Measurements from ENCODE around the gene FAM114A1.

Gene FAM114A1

DNA sequence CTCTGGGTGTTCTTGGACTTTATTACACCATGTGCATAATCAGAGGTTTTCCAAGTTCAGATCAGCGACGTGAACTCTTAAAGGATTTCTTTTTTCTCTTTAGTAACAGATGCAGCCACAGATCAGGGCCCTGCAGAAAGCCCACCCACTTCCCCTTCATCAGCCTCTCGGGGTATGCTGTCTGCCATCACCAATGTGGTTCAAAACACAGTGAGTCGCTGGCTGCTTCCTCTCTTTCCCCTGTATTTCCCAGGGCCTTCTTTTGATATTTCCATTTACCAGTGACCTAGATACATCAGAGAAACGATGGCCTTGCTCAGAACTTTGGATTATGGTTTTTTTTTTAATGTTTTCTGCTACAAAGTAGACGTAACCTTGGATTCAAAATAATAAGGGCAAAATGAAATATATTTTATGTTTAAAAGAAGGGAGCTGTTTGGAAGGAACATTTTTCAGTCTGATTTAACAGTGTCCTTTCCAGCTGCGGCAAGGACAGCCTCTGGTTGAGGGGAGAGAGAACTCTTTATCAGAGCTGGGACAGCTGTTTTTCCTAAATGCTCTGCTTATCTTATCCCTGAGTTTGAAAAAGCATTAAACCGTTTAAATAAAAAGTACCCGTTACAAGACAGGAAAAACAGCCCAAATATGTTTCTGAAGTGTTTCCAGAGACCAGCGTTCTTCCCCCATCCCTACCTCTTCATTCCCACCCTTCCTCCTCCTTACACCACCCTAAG, 38.2 kb downstream of the FAM114A1 start:
- TF ChIP-seq, protein P1, sequence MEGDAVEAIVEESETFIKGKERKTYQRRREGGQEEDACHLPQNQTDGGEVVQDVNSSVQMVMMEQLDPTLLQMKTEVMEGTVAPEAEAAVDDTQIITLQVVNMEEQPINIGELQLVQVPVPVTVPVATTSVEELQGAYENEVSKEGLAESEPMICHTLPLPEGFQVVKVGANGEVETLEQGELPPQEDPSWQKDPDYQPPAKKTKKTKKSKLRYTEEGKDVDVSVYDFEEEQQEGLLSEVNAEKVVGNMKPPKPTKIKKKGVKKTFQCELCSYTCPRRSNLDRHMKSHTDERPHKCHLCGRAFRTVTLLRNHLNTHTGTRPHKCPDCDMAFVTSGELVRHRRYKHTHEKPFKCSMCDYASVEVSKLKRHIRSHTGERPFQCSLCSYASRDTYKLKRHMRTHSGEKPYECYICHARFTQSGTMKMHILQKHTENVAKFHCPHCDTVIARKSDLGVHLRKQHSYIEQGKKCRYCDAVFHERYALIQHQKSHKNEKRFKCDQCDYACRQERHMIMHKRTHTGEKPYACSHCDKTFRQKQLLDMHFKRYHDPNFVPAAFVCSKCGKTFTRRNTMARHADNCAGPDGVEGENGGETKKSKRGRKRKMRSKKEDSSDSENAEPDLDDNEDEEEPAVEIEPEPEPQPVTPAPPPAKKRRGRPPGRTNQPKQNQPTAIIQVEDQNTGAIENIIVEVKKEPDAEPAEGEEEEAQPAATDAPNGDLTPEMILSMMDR (IDR thresholded peaks at IDR 0.05; ENCODE audit: insufficient read depth, low read length) = no peak
- TF ChIP-seq, protein P2, sequence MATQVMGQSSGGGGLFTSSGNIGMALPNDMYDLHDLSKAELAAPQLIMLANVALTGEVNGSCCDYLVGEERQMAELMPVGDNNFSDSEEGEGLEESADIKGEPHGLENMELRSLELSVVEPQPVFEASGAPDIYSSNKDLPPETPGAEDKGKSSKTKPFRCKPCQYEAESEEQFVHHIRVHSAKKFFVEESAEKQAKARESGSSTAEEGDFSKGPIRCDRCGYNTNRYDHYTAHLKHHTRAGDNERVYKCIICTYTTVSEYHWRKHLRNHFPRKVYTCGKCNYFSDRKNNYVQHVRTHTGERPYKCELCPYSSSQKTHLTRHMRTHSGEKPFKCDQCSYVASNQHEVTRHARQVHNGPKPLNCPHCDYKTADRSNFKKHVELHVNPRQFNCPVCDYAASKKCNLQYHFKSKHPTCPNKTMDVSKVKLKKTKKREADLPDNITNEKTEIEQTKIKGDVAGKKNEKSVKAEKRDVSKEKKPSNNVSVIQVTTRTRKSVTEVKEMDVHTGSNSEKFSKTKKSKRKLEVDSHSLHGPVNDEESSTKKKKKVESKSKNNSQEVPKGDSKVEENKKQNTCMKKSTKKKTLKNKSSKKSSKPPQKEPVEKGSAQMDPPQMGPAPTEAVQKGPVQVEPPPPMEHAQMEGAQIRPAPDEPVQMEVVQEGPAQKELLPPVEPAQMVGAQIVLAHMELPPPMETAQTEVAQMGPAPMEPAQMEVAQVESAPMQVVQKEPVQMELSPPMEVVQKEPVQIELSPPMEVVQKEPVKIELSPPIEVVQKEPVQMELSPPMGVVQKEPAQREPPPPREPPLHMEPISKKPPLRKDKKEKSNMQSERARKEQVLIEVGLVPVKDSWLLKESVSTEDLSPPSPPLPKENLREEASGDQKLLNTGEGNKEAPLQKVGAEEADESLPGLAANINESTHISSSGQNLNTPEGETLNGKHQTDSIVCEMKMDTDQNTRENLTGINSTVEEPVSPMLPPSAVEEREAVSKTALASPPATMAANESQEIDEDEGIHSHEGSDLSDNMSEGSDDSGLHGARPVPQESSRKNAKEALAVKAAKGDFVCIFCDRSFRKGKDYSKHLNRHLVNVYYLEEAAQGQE (IDR thresholded peaks at IDR 0.05; ENCODE audit: insufficient replicate concordance, low read depth) = no peak
- no peak for TF ChIP-seq POLR2AphosphoS5 (IDR thresholded peaks at IDR 0.05; ENCODE audit: low read depth)
- H3K27me3 ChIP-seq (ENCODE audit: insufficient read depth, poor library complexity, severe bottlenecking) = no peaks in the 10 kb centered on the region

GRCh38 chr4:38907696-38908270, 40.2 kb downstream of the FAM114A1 start:
- DNase-seq (ENCODE audit: low read depth in 1 of 2, low spot score in 1 of 2) = no peak
- no peak overlapping the region for H3K27ac ChIP-seq (replicated peaks)
- H3K4me3 ChIP-seq (replicated peaks; ENCODE audit: insufficient read depth, low read length) = no peak overlapping the region
- H3K27me3 ChIP-seq (ENCODE audit: insufficient read depth, poor library complexity, severe bottlenecking) = no peaks in the 10 kb centered on the region
- TF ChIP-seq, protein P2 (IDR thresholded peaks at IDR 0.05; ENCODE audit: insufficient replicate concordance, low read depth) = no peak
- TF ChIP-seq POLR2AphosphoS5 (IDR thresholded peaks at IDR 0.05; ENCODE audit: low read depth) = no peak
- TF ChIP-seq, protein P1 (IDR thresholded peaks at IDR 0.05; ENCODE audit: insufficient read depth, low read length) = no peak
- TF ChIP-seq GABPA (IDR thresholded peaks at IDR 0.05; ENCODE audit: low read depth) = no peak
- no peak for TF ChIP-seq SPI1 (IDR thresholded peaks at IDR 0.05; ENCODE audit: borderline replicate concordance, low read depth)

More for the DNA sequence above, 38.2 kb downstream of the FAM114A1 start:
- Histone ChIP-seq H3K4me3 (replicated peaks; ENCODE audit: insufficient read depth, low read length) (no peak overlapping the region), H3K27ac (replicated peaks) (no peak overlapping the region)
- no peak for DNase-seq (ENCODE audit: low read depth in 1 of 2, low spot score in 1 of 2)

DNA sequence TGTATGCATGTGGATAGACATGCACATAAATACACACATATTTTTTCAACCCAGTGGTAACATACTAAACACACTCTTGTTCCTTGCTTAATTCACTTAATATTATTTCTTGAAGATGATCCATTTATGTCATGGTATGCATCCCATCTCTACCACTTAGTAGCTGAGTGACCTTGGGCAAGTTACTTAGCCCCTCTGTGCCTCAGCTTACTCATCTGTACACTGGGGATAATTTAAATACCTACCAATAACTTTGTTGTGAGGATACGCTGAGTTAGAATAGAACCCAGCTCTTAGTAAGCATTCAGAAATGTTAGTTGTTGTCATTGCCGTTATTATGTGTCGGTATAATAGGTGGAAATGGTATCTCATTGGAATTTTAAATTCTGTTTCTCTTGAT, 41.4 kb downstream of the FAM114A1 start:
- DNase-seq (ENCODE audit: low read depth in 1 of 2, low spot score in 1 of 2) = no peak
- no peak for TF ChIP-seq SPI1 (IDR thresholded peaks at IDR 0.05; ENCODE audit: borderline replicate concordance, low read depth)
- TF ChIP-seq, protein P2 (IDR thresholded peaks at IDR 0.05; ENCODE audit: insufficient replicate concordance, low read depth) = no peak
- Histone ChIP-seq H3K27ac (replicated peaks) (no peak overlapping the region), H3K4me3 (replicated peaks; ENCODE audit: insufficient read depth, low read length) (no peak overlapping the region), H3K27me3 (ENCODE audit: insufficient read depth, poor library complexity, severe bottlenecking) (no peaks in the 10 kb centered on the region)
